HG03097 (cell line): ENCODE data around the gene GRM5.

Experiments
- ATAC-seq: cut with Tn5 transposase; IDR thresholded peaks from one replicate; pipeline ENCODE4 v1.9.1; 2021; ENCODE audit not compliant: unreplicated experiment, low FRiP score

The GRM5 gene

DNA sequence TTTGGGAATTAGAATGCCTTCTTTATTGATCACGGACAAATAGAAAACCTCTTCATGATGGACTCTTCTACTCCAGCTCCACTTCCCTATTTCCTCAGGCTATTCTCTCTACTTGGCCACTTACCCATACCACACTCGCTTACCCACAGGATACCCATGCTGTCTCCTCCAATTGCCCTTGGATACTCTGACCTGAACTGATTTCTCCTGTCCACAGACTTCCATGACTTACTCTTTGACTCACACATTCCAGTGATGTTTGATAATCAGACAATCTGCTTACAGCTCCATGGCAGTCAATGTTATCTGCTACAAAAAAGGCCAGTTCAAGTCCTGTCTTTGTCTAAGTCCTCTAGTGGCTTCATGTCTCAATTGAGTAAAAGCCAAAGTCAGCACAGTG lies 436.3 kb downstream of the GRM5 start:
- no peak for ATAC-seq

DNA sequence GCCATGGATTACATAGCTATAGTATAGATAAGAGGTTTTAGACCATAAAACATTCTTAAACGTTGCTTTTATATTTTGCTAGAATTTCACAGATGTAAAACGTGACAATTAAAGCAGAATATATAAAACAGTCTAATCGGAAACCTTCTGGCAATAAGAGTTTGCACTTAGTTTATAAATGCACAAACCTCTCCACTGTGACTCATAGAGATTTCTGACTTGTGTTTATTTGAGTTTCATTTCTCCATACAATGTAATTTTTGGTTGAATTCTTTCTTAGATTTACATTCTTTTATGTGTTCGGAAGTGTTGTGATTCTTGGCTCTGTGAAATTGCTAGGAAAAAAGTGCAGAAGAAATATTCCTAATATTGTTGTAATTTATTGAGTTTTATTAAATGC lies 439.6 kb downstream of the GRM5 start:
- ATAC-seq = no peak

DNA sequence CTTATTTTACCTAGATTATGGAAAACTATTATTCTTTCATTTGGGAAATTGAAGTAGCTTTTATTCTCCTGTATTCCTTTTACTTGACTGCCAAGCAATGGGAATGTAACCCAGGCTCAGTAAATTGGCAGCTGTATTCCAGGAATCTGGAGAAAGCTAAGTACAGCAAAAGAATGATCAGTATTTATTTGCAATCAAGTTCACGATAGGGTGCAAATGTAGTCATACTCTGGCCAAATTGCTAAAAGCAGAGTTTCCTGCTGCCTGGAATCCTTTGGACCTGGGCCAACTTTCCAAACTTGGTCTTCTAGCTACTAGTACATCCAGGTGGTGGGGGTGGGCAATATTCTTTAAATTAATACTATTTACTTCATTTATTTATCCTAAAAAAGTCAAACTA lies 442.3 kb downstream of the GRM5 start:
- ATAC-seq = no peak

DNA sequence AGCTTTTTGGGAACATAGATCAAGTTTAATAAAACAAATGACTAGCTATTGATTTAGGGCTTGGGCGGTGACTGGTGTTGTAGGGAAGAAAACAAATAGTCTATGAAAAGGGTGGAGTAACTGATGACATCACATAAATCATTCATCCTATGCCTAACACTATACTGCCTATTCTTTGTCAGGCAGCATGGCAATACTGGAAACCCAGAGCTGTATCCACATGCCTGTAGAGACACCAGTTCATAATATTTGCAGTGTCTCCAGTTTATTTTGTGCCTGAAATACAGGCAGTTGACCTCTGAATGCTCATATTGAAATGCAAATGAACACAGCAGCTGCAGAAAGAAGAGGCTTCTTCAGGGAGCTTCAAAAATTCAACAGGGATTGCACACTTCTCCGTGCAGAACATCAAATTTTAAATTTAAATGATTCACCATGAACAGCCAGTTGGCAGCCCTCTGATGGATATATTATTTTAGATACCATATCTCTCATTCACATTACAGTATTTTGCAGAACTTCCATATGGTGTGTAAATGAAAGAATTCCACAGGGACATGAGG lies 445.1 kb downstream of the GRM5 start:
- ATAC-seq = no peak

DNA sequence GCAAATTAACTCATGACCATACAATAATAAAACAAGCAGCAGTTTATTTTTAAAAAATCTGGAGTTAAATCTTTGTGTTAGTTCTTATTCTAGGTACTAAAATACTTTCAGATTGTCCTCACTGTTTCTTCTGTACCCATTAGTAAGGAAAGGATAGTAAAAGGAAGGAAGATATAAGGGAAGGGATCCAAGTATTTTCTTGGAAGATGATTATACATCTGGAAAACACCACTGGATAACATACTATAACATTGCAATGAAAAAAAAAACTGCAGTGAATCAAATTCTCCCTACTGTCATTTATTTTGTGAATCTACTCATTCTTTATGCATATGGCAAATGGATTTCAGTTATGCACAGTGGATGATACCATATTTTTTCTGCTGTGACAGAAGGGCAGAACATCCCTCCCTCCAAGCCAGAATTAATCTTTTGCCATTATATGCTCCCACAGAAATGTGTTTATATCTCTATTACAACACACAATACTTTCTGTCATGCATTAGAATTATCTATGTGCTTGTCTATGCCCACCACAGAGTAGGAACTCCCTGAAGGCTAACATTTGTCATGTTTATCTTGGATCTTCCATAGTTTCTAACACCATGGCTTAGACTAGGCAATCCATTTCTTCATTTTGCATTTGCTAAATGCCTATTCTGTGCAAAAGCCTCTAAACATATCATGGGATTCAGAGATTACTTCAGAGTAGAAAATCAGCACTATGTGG lies 446.0 kb downstream of the GRM5 start:
- no peak for ATAC-seq

DNA sequence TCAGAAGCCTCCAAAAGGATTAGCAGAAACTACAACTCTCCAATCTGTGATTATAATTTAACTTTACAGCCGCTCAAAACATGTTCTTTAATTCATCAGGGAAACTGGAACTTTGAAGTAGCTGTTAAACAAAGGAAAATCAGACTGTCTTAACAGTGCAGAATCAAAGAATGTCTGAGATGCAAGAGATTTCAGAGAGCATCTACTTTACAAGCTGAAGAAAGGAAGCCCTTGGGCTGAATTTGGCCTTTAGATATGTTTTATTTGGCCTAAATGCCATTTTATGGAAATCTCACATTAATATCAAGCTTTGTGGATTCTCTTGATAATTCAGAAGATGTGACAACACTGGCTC lies 446.7 kb downstream of the GRM5 start:
- no peak for ATAC-seq

DNA sequence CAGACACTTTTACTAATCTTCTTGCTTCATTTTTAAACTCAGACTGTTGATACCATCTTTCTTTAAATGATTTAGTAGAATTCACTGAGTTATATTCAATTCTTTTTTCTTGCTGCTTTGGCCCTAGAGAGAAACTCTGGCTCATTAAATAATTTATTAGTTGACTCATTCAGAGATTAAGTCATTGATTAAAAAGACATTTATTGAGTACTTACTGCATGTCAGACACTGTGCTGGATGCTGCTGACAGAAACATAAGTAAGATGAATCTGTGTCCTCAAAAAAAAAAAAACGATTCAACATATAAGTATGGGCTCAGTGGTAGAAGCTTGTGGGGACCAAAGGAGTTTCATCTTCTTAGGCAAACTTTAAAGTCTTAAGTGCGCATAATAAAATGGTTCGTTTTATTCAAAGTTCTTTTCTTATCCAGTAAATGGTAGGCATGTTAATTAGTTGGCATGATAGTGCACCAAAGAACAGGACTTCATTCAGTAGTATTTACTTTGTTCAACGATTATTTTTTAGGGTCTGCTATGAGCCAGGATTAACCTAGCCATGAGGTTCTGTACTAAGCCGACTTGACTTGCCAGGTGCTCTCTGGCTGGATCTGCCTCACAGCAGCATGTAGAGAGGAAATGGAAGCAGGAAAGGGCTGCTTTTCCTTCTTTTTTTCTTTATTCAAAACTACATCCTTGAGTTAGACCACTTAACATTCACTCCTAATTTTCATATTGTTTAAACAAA lies 447.3 kb downstream of the GRM5 start:
- no peak for ATAC-seq

DNA sequence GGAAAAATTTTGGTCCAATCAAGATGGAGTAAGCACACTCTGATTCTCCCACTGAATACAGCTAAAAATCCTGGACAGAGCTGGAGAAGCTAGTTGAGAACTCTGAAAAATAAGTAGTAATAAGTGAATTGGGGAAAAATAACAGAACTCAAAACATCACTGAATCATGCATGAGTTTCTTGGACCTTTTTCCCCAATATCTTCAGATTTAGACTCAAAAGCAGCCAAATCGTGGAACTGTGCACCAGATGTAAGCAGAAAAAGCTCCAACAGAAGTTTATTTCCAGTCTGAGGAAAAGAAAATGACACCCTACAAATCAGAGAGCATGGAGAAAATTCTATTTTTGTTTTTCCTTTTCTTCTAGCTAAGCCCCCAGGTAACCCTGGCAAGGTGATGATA lies 448.6 kb downstream of the GRM5 start:
- ATAC-seq = no peak

DNA sequence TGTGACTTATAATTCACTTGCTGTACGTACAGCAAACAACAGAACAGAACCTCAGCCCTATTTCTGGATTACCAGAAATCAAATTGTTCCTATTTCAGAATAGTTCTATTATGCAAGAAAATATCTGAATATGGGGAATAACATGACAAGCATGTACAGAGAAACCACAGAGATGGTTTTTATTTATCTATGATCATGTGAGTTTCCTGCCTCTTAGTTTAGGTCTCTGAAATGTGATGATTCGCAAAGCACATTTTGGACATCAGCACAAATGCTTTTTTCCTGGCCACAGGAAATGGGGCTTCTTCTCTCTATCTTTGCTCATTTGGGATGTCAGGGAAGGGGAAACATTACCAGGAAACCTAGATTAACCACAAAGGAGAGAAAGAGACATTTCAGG lies 461.5 kb downstream of the GRM5 start:
- ATAC-seq = no peak

DNA sequence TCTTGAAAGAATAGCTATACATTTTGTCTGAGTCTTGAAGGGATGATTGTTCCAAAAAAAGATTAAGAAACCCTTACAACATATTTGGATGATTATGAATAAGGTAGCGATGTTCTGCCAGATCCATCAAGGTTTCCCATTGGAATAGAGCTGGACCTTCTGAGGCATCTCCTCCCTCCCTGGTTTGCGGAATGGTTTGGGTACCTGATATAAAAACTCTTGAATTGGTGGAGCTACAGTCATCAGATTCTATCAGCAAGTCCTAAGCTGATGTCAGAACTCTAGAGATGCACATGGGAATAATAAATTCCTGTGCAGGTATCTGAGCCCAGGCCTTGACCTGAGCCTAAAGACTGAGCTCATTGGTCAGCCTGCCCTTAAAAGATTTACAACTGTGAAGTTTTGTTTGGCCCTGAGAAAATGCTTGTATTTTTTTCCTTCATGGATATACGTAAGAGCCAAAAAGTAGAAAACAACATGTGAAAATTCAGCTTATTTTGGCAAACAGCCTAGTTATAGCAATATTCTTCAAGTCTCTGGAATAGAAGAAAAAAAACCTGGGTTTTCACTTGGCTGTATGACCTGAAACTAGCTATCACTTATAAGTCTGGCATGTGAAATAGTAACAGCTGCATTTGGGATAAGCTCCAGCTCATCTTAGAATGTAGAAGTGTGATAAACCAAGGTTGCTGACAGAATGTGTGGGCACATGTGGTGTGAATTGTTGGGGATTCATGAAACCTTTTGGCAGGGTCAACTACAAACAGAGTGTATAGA lies 462.5 kb downstream of the GRM5 start:
- ATAC-seq = no peak

DNA sequence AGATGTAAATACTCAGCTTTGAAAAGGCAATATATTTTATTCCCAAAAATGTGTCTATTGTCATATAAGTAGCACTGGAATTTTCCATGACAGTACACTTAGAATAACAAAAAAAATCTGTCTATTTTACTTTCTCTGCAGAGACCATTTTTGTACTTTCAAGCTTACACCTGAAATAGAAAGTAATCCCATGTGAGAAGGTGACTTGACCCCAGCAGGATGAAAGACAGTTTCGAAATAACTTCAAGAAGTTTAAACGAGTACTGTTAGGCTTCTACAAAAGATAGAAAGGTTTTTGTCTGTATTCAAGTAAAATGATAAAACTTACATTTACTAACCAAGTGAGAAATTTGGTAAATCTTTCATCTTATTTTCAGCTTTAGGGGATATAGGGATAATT lies 468.4 kb downstream of the GRM5 start:
- ATAC-seq = no peak

DNA sequence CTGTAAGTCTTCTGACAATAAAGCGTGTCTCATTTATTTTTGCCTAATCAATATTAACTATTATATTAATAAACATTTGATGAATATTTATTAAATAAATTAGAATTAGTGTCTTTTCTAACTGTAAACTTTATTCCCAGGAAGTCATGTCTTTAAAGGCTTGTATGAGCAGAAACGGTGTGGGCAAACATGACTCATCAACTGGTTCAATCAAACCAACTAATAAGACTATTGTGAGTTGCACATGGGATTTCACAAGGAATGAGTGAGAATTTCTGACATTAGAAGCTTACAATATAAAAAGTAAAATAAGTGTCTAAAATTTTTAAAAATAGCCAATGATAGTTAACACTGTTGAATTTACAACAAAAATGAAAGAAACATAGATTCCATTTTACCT lies 469.0 kb downstream of the GRM5 start:
- no peak for ATAC-seq

DNA sequence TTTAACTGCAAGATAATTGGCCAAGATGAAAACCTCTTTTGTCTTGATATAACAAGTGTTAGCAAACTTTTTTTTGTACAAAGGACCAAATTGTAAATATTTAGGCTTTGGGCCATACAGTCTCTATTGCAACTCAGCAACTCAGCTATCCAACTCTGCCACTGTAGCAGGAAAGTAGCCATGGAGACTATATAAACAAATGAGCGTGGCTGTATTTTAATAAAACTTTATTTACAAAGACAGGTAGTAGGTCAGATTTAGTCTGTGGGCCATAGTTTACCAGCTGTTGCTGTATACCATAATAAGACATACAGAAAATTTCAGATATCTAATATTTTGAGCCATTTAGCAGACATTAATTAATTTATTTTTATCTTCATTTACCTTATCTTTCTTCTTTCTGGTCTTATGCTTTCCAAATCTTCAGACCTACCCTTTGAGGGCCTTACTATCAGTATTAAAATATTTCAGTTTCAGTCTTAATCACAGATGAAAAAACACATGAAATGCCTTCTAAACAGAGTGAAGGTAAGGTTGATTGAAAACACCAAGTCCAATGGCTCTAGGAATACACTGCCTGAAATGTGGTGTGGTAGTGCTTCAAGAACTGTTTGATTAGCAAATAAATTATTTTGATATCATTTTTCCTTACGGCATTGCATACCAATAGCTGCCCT lies 471.4 kb downstream of the GRM5 start:
- ATAC-seq = no peak

DNA sequence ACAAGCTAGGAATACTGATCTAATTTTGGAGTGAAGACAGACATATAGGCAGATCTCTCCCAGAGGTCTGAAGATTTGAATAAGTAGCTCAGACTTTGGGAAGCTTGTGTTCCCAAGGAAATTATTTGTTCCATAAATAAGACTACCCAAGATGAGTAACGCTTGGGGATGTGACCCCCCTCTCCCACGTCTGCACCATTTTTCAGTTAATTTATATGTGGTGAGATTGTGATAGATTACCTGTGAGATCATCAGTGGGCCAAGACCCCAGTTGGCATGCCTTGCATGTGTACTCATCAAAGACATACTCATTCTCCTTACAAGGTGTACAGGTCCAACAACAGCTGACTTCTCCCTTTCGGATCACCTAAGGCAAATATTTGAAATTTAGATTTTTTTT lies 475.4 kb downstream of the GRM5 start:
- ATAC-seq = no peak

DNA sequence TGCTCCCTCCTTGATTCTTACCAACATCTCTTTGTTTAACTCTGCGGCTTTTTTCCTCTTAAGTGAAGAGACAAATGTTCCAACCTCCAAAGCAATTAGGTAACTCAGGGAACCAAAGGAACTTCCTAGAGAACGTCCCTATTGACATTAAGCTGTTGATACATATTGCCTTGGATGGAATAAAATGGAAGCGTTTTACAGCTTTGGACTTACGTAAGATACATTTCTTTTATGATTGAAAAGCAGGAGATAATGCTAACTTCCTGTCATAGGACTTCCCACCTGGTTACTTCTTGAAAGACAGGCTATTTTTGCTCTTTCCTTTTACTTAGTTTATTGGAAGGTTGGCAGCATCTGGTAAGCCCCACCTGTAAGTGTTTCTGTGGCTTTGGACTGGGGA lies 482.5 kb downstream of the GRM5 start:
- no peak for ATAC-seq

DNA sequence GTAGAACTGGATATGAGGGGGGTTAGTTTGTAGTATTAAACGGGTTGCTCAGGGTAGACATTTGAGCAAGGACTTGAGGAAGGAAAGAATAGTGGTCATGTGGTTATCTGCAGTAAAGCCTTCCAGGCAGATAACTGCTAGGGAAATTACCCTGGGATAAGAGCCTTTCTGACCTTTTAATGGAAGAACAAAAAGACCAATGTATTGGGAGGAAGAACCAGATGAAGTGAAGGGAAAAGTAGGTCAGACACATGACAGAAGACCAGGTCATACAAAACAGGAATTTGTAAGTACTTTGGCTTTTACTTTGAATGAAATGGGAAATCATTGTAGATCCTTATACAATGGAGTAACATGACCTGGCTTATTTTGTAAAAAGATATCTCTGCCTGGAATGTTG lies 486.3 kb downstream of the GRM5 start:
- no peak for ATAC-seq

DNA sequence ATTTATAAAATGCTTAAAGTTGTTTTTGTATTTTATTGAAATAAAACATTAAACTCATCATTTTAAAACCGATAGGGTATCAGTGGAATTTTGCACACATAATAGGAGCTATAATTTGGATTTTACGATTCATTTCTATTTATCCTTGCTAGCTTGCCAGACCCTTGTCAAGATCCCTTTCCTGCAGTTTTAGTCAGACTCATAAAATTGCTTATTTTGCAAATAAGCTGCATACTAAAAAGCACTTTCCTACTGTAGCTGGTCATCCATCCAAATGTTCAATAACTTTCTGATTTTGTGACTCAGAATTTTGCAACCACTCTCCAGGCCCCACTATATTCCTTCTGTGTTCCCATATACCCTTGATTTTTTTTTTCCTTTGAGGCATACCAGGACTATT lies 489.0 kb downstream of the GRM5 start:
- no peak for ATAC-seq

DNA sequence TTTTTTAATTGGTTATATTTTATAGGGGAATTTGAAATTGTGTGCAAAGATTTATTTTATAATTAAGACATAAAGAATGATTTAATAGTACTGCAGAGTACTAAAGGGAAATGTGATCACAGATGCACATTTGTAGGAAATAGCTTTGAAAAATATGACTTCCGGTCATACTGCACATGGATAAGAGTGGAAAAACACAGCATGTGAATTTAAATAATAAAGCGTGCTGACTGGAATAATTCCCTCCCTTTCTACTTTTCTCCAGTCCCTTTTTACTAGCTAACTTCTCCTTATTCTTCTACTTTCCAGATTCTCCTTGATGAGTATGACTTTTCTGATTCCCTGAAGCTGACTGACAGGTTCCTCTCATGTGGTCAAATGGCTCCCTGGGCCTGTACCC lies 489.9 kb downstream of the GRM5 start:
- no peak for ATAC-seq

DNA sequence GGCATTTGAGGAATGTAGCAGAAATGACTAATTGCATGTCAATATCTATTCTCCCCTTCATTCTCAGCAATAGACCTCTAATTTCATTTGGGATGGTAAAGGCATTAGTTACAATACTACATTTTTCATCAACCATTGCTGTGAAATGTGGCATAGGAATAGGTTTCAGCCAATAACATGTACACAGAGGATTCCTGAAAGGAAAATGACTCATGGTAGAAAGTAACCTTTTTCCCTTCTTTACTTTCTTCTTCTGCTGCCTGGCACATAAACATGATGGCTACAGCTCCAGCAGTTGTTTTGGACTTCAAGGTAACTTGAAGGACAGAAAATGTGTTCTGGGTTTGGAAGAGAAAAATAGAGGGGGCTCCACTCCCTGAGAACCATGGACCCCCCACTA lies 496.4 kb downstream of the GRM5 start:
- no peak for ATAC-seq

DNA sequence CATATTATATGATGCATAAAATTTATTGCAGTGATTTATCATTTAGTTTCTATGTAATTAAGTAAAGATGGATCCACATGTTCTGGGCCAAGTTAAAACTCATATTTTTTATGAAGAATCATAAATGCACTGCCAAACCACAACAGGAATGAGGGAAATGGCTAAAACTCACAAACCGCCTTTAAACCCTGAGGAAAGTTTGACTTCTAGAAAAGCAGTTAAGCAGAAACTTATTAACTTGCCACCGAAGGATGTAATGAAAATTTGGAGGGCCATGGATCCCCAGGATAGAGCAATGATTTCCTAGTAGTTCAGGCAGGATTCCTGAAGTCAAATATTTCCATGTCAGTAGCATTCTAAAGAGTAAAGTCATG lies 510.0 kb downstream of the GRM5 start:
- no peak for ATAC-seq
